Measurements from ENCODE around the gene HDGFL3.

DNA sequence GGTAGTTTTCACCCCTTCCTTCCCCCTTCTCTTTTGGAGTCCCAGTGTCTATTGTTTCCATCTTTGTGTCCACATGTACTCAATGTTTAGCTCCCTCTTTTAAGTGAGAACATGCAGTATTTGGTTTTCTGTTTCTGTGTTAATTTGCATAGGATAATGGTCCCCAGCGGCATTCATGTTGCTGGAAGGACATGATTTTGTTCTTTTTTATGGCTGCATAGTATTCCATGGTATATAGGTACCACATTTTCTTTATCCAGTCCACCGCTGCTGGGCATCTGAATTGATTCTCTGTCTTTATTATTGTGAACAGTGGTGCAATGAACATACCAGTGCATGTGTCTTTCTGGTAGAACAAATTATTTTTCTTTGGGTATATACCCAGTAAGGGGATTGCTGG is 7.7 kb upstream of the HDGFL3 start:
- TF ChIP-seq EZH2 (IDR thresholded peaks at IDR 0.05; ENCODE audit: borderline replicate concordance, low read depth, low read length, severe bottlenecking): no peak
- TF ChIP-seq, protein P1, sequence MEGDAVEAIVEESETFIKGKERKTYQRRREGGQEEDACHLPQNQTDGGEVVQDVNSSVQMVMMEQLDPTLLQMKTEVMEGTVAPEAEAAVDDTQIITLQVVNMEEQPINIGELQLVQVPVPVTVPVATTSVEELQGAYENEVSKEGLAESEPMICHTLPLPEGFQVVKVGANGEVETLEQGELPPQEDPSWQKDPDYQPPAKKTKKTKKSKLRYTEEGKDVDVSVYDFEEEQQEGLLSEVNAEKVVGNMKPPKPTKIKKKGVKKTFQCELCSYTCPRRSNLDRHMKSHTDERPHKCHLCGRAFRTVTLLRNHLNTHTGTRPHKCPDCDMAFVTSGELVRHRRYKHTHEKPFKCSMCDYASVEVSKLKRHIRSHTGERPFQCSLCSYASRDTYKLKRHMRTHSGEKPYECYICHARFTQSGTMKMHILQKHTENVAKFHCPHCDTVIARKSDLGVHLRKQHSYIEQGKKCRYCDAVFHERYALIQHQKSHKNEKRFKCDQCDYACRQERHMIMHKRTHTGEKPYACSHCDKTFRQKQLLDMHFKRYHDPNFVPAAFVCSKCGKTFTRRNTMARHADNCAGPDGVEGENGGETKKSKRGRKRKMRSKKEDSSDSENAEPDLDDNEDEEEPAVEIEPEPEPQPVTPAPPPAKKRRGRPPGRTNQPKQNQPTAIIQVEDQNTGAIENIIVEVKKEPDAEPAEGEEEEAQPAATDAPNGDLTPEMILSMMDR (IDR thresholded peaks at IDR 0.05; ENCODE audit: extremely low read depth in 1 of 2, insufficient read depth in 1 of 2, low read depth in 1 of 2, low read length in 2 of 2): no peak
- TF ChIP-seq, protein P2, sequence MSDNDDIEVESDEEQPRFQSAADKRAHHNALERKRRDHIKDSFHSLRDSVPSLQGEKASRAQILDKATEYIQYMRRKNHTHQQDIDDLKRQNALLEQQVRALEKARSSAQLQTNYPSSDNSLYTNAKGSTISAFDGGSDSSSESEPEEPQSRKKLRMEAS (IDR thresholded peaks at IDR 0.05; ENCODE audit: insufficient read depth, insufficient read length): no peak
- TF ChIP-seq POLR2A (IDR thresholded peaks at IDR 0.05; ENCODE audit: low read depth, low read length): no peak
- no peak for TF ChIP-seq POLR2AphosphoS5 (IDR thresholded peaks at IDR 0.05; ENCODE audit: insufficient read depth, low read depth, low read length)

Data from endothelial cell of umbilical vein (primary cell).